Bone marrow (tissue), 2 donors: ENCODE results near the gene GDPD4.

Source experiments
- DNase-seq, 2 donors: peaks; one replicate each; lab custom pipeline; 2025; lab: John Stamatoyannopoulos, UW

Gene GDPD4

DNA sequence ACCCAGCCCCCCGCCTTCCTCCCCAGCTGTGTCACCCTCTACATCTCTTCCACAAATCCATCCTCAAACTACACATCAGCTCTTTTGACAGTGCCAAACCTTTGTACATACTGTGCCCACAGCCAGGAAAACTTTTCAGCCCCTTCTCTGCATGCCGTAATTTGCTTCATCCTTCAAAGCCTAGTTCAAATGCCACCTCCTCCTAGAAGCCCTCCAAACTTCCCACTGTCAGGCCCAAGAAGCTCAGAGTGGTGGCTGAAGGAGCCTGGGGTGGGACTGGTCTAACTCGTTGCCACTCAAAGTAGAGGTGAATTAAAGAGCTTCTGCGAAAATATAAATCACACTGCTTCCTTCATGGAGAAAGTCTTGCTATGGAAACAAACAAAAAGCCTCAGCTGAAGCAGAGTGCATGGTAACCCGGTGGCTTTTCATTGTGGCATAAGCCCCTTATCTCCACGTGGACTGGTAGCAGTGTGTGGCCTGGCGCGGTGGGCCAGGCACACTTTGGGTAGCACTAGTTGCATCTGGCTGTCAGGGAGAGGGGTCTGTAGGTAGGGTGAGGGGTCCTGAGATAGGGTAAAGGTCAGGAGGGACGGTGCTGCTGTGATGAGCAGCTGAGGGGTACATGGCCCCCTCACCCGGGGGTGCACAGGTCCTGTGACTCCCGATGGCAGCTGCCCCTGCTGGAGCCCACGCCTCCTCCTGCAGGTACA is 96.6 kb downstream of the GDPD4 start:
- no peak for DNase-seq

DNA sequence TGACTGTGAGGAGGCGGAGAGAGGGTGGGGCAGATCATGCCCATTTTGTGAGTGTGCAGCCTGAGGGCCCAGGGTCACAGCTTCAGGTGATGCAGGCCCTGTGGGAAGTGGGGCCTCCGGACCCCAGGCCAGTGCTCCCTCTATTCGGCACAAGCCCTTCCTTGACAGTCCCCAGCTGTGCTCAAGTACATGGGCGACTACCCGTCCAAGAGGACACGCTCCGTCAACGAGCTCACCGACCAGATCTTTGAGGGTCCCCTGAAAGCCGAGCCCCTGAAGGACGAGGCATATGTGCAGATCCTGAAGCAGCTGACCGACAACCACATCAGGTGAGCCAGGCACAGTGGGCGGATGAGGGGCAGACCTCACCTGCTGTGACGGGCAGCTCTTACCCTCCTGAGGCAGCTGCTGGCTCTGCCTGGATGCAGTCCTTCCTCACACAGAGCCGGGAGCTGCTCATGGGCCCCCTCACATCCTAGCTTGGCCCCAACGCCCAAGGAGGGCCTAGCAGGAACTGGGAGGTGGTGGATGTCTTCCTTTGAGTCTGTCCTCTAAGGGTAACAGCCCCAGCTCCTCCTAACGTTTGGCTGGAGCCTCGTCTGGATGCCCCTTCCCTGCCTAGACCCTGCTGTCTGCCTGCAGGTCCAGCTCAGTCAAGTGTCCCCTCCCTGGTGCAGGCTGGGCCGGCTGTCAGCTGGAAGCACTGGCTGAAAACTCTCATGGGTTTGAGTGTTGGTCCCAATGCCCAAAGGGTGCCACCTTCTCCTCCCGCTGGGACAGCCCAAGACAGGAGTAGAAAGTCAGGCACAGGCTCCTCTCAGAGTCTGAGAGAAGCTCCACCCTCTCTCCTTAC is 97.4 kb downstream of the GDPD4 start:
- no peak for DNase-seq

DNA sequence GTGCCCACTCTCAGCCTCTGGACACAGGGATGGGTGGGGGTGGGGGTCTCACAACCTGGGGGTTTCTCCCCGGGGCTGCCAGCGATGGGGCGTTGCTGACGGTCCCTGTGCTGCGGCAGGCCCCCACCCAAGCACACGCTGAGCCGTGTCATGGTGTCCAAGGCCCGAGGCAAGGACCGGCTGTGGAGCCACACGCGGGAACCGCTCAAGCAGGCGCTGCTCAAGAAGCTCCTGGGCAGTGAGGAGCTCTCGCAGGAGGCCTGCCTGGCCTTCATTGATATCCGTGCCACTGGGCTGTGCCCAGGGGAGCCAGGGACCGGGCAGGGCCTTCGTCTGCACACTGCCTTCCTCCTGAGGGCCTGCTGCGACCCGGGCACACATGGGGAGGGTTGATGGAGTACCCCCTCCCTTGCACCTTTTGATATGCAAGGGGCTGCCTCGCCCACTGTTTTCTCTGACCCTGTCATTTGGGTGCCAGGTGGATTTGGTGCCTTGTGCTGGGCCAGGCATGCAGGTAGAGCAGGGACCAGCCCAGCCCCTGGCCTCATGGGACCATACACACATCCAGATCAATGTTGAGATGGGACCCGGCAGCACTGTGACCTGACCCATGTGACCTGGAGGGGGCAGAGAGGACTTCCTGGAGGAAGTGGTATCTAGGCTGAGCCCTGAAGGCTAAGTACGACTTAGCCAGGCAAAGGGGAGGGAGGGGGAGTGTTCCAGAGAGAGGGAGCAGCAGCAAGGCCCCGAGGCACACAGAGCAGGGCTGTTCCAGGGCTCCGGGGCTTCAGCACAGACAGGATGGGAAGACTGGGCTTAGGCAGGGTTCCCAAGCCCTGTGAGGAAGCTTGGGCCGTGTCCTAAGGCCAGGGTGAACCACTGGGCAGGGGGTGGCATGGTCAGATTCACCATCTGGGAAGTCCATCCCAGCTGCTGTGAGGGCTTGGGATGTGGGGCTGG is 98.3 kb downstream of the GDPD4 start:
- no peak for DNase-seq

DNA sequence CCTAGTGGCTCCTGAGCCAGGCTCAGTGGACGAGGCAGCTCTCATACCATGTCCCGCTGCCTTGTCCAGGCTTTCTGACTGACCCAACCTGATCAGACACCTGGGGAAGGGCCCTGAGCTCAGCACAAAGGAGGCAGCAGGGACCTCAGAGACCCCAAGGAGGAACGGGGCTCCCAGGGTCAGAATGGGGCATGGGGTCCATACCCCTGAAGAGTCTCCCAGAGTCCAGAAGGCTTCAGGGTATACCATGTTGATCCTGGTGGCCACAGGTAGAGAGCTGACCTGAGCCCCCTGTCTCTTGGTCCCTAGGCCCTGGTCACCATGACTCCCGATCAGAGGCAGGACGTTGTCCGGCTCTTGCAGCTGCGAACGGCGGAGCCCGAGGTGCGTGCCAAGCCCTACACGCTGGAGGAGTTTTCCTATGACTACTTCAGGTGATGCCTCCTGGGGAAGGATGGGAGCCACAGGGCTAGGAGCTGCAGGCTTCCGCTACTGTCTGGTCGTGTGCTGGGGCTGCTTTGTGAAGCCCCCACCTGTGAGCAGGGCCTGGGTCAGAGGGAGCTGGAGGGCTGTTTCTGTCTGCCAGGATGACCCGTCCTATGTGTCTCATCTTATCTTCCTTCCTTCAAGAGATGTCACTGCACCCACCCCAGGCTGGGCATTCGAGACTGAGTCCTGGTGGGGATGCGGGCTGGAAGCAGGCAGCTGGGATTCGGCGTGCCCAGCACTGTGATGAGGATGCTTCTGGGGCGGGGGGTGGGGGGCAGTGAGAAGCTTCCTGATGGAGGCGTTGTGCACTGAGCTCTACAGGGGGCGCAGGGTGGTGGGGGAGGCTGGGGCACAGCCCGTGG is 99.3 kb downstream of the GDPD4 start:
- DNase-seq, result no peak

DNA sequence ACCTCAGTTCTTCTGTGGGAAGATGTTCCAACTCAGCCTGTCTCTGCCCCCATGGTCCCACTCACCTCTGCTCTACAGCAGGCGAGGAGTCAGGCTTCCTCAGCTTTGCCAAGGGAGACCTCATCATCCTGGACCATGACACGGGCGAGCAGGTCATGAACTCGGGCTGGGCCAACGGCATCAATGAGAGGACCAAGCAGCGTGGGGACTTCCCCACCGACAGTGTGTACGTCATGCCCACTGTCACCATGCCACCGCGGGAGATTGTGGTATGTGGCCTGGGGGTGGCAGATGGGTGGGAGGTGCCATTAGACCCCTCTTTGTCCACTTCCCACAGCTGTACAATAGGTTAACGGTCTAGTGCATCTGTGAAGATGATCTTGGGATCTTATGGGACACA is 100.1 kb downstream of the GDPD4 start:
- DNase-seq, result no peak

DNA sequence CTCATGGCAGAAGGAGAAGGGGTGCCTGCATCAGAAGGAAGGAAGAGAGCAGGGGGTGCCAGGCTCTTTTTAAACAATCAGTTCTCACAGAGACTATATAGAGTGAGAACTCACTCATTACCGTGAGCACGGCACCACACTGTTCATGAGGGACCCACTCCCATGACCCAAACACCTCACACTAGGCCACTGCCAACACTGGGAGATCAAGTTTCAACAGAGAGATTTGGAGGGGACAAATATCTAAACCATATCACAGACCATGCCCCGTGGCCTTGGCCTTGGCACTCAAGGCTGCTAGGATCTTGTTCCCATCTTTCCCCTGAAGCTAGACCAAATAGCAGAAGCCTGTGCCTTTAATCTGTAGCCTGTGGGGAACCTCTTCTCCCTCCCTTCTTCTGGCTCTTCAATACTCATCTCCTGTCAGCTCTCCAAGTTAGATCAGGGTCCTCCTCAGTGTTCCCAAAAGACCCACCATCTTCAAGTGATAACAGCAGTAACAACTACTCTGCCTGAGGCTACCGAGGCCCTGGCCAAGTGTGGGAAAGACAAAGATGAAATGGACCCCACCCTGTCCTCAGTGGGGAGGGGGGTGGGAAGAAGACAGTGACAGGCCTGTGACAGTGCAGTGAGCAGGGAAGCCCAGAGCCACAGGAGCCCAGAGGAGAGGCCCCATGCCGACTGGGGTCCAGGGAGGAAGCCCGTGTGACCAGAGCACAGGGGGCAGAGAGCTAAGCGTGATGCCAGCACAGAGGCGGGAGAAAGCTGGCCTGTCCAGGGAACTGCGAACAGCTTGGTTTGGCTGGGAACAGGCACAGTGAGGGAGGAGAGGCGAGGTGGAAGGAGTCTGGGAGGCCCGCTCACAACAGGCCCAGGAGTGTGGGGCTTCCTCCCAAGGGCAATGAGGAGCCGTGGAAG is 100.9 kb downstream of the GDPD4 start:
- no peak for DNase-seq

DNA sequence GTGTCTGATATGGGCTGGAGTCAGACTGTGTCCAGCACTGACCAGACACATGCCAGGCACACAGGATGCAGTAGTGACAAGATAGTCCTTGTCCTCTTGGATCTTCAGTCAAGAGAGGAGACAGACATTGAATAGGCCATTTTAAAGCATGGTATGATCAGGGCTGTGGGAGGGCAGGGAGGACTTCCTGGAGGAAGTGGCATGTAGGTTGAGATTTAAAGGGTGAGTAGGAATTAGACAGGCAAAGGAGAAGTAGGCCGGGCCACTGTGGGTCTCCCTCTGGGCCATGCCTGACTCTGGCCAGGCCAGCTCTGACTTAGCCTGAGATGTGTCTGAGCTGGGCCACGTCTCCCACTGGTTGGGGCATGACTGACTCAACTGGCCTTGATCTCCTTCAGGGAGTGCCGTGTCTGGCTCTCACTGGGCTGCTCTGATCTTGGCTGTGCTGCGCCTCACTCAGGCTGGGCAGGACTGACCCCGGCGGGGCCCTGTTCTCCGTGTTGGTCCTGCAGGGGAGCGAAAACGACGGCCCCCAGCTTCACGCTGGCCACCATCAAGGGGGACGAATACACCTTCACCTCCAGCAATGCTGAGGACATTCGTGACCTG is 102.2 kb downstream of the GDPD4 start:
- no peak for DNase-seq

DNA sequence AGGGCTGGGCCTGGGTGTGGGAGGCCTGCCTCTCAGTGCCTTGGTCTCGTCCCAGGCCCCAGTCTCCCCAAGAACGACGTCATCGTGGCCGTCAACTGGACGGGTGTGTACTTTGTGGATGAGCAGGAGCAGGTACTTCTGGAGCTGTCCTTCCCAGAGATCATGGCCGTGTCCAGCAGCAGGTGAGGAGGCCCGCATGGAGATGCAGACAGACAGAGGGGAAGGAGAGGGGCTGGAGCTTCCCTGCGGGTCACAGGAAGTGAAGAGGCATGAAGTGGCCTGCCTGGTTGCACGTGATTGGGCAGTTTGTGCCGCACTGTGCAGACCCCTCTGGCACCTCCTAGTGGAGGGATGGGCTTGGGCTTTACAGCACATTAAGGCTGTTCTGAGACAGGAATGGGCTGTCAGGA is 103.0 kb downstream of the GDPD4 start:
- no peak for DNase-seq

DNA sequence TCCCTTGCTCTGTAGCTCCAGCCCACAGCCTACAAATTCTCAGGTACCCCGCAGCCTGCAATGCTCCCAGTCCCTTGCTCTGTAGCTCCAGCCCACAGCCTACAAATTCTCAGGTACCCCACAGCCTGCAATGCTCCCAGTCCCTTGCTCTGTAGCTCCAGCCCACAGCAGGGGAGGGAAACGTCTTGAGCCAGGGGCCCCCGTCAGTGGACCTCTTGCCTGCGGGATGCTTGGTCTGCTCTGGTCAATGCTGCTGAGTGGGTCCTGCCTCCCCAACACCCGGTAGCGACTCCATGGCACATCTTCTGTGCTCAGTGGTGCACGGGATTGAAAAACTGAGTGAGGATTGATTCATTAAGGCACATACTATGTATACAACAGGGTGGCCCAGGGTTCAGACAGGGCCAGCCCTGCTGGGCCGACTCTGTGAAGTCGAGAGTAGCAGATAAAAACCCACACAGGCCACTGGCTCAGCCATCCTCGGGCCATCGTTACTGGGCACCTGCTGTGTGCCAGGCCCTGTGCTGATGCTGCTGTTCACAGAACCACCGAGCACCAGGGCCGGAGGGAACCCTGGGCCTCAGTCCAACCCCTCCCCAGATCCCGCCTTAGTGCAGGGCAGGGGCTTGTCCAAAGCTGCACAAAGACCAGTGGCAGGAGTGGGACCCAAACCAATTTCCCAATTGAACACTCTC is 103.7 kb downstream of the GDPD4 start:
- no peak for DNase-seq

DNA sequence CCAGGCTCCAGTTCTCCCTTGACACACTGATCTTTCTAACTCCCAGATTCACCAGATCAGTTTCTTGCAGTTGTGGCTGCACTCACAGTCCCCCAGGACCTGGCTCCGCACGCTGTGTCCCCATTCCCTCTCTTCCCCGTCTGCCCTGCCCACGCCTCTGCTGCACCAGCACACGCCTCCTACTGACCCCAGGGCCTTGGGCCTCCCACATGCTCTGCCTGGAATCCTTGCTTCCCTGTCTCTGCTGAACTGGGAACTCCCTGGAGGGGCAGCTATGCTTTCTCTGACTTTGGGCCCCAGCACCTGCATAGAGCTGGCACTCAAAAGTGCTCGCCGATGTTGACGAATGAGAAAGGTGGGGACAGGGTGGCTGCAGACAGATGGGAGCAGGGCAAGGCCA is 104.5 kb downstream of the GDPD4 start:
- no peak for DNase-seq

DNA sequence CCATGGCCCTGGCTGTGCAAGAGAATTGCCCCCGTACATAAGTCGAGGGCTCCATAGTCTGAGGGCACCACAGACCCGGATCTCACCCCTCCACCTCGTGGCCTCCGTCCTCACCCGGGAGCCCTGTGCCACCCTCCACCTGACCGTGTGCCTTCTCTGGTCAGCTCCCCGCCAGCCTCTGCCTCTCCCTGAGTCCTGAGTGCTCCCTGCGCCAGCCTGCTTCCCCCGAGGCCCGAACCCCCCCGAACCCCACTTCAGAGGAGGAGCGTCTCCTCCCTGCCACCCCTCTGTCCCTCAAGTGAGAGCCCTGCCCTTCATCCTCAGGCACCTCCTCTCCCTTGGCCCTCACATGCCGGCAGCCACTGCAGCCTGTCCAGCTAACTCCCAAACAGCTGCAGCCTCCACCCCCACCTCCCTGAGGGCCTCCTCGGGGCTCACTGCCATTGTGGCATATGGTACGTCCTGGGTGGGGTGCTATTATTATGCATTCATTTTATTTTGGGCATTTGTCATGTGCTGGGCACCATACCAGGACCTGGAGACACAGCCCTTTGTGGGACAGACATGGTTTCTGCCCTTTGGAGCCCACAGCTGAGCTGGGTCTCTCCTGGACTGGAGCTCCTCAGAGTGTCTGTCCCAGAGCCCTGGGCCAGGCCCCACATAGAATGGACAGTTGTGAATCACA is 106.3 kb downstream of the GDPD4 start:
- DNase-seq, result no peak

DNA sequence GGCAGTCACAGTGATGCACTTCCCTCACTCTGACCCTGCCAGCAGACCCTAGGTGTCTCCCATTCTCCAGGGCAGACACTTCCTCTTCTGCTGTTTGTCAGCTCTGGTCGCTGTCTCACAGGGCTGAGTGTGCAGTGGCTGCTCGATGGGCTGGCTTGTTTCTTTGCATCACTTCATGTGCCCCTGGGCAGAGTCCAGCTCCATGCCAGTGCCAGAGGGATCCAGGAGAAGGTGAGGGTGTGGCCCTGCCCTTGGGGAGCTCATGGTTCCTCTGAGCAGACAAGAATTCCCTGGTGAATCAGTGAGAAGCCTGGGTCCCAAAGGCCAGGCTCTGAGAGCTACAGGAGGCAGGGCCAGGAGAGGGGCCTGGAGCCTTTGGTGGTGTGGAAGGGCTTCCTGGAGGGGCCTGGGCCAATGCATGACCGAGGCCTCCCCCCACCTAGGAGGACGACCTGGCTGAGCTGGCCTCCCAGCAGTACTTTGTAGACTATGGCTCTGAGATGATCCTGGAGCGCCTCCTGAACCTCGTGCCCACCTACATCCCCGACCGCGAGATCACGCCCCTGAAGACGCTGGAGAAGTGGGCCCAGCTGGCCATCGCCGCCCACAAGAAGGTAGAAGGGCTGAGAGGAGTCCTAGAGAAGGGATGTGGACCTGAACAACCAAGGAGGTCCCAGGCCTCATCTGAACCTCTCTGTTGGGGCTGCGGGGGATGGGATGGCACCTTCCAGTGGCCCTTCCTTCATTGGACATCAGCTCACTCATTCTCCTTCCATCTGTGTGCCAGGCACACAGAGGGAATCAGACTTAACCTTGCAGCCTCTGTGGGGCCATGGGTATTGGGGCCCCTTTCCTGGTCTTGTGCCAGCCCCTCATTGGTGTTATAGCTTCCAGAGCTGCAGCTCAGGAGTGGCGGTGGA is 107.3 kb downstream of the GDPD4 start:
- DNase-seq, result peak in 1 of 2 donors; percentile 74

DNA sequence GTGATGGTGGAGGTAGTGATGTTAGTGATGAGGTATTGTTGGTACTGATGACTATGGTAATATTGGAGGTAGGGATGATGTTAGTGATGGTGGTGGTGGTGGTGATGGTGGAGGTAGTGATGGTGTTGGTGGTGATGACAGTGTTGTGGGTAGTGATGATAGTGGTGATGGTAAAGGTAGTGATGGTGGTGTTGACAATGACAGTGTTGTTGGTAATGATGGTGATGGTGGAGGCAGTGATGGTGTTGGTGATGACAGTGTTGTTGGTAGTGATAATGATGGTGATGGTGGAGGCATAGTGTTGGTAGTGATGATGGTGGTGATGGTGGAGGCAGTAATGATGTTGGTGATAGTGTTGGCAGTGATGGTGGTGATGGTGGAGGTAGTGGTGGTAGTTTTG is 108.3 kb downstream of the GDPD4 start:
- DNase-seq, result no peak

DNA sequence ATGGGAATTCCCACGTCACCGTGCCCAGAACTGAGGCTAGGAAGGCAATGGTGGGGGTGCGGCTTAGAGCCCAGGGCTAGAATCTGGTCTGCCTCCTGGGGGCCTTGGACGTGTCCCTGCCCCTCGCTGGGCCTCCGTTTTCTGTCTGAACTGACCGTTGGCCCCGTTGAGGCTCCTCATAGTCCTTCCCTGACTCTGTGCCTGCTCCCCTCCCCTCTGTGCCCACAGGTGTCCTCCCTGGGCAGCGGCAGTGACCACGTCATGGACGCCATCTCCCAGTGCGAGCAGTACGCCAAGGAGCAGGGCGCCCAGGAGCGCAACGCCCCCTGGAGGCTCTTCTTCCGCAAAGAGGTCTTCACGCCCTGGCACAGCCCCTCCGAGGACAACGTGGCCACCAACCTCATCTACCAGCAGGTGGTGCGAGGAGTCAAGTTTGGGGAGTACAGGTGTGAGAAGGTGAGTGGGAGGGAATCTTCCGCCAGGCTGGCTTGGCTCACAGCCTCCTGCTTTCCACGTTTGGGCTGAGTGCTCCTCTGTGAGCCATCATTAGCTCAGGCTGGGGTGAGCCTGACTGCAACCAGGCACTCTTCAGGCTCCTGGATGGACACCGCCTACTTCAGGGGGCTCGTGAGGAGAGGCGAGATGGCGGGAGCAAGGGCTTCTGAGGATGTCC is 109.5 kb downstream of the GDPD4 start:
- peak in 1 of 2 donors; percentile 48 for DNase-seq

DNA sequence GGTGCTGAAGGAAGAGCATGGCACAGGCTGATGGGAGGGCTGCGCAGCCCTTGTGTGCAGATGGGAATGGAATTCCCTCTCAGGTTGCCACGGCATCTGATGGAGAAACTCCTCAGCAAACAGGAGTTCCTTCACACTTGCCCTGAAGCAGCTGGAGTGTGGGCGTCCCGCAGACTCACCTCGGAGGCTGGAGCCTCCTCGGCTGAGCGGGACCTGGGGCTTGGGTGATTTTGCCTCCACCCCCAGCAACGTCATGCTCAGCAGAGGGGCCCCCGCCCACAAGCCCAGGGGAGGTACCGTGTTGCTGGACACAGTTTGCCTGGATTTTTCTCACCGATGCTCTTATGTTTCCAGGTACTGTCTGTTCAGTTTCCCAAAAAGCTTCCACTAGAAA is 110.1 kb downstream of the GDPD4 start:
- DNase-seq, result no peak

DNA sequence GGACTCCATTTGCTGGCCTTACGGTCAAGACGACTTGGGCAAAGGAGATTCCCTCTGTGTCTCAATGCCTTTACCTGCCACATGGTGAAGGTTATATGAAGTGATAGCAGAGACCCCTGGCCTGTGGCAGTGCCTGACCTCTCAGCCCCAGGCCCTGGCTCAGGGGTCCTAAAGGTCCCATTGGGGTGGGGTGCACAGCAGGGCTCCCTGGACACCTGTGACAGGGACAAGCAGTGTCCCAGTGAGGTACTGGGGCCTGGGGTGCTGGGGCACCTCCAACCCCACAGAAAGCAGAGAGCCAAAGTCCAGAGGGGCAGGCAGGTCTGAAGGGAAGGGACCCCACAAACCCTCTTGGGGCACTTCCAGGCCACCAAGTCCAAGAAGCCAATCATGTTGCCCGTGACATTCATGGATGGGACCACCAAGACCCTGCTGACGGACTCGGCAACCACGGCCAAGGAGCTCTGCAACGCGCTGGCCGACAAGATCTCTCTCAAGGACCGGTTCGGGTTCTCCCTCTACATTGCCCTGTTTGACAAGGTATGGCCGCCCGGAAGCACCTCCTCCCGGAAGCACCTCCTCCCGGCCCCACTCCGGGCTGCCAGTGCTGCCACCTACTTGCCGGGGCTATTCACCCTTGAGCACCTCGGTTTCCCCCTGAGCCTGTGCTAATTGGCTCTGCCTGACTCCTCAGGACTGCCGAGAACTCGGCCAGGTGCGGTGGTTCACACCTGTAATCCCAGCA is 111.0 kb downstream of the GDPD4 start:
- no peak for DNase-seq
